Eye (tissue), 1 donor: Measurements from ENCODE around the gene TMEM213.
A peak's percentile ranks its signal among the peaks of the same experiment; 100 is the strongest.

Experiments used
- DNase-seq: peaks from one replicate; pipeline ENCODE4 v3.0.0-alpha.2; 2015

The TMEM213 gene

DNA sequence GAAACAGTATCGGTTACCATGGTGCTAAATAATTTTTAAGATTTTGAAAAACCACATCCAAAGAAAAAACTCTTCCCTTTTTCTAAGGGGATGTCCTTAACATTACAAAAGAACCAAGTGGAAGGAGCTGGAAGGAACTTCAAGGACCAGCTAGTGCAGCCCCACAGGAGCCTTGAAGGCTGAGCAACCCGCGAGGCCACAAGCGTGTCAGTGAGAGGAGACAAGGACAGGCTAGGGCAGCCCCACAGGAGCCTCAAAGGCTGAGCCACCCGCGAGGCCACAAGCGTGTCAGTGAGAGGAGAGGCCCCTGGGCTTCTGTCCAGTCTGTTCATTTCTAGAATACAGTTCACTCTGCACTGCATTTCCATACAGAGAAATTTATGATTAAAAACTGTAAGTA, 80.3 kb downstream of the TMEM213 start:
- no peak for DNase-seq

DNA sequence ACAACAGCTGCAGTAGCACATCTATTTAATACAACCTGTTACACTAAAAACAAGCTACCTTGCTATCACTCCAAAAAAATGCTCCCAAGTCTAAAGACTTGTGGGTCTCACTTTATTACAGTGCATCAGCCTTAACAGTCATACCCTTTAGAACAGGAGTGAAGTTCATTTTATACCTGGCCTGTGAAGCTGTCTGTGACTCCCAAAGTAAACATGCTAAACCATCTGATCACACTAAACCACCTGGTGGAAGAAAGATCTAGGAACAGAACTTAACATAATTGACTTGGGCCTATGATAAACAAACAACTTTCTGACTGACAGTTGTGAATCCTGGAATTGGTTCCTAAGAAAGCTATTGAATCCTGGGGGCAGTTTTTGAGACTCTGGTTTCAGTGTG, 81.1 kb downstream of the TMEM213 start:
- no peak for DNase-seq

DNA sequence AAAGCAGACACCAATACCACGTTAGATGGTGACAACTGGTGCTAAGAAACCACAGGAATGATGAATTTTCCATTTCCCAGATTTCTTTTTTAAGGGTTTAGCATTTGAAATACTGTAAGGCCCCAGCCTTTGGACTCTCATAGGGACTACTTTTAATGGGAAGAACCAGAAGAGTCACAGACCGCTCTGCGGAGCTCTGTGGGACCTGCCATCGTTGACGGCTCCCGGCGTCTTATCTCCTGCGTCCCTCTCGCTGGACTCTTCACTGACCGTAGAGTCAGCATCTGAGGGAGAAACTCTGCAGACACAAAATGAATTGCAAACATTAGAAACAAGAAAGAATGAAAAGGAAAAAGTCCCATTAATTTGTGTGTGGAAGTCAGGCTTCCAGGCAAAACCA, 81.6 kb downstream of the TMEM213 start:
- DNase-seq: no peak

DNA sequence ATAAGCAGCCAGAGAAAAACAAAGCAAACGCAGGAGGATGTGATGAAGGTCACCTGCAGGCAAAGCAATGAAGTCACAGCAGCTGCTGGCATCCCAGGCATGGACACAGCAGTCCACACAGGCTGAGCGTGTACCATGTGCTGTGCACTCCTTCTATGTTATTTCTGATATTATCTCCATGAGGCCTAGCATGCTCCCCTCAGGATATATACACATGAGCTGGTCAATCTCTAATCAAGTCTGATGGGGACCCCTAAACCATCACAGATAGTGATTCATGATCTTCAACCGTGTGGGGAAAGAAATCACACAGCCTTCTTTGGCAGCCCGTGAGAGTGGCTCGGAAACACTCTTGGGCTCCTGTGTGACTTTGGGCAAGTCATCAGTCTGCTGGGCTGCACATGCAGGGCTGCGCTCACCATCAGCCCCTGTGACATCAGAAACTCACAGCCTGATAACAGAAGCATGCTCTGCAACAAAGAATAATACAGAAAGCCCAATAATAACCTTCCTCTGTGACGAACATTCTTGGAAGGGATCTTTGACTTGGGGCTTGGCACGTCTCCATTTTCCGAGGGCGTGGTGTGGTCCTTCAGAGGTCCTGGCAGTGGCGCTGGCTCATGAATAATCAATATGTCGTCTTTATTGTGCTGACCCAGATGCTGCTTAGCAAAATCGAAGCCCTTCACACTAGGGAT, 83.2 kb downstream of the TMEM213 start:
- DNase-seq: no peak

DNA sequence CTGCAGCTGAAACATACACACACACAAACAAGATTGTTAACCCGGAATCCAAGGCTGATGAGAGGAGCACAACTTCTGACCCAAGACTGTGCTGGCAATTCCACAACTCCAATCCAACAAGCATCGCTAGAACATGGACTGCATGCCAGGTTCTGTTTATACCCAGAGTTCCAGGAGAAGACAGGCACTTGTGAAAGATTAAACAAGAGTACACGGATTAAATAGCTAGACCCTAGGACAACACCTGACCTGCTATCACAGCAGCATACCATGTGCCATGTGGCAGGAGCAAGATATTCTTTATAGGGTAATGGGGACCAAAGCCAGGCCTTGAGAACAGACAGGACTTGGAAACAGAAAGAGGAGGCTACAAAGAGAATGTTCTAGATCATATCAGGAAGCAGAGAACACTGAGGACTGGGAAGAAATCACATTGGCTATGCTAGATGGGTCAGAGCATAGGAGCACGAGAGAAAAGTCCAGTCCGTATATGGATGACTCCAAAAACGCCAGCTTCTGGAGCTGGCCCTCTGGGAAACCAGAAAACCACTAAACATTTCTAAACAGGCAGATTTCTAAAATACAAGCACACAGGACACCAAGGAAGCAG, 83.9 kb downstream of the TMEM213 start:
- DNase-seq: no peak

DNA sequence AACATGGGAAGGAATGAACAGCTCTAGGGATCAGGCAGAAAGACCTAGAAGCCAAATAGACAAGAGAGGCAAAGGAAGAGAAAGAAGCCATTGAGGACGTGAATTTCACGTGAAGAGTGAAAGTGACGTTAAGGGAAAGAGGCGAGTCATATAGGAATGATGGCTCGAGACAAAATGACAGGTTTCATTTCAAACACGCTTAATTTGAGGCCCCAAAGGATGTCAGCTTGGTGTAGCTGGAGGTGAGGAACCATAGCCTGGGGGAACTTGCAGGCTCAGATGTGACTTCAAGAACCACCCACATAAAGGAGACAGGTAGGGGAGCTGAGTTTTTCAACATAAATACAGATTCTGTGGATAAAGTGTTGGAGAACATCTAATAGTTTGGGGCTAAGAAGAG, 84.5 kb downstream of the TMEM213 start:
- no peak for DNase-seq

DNA sequence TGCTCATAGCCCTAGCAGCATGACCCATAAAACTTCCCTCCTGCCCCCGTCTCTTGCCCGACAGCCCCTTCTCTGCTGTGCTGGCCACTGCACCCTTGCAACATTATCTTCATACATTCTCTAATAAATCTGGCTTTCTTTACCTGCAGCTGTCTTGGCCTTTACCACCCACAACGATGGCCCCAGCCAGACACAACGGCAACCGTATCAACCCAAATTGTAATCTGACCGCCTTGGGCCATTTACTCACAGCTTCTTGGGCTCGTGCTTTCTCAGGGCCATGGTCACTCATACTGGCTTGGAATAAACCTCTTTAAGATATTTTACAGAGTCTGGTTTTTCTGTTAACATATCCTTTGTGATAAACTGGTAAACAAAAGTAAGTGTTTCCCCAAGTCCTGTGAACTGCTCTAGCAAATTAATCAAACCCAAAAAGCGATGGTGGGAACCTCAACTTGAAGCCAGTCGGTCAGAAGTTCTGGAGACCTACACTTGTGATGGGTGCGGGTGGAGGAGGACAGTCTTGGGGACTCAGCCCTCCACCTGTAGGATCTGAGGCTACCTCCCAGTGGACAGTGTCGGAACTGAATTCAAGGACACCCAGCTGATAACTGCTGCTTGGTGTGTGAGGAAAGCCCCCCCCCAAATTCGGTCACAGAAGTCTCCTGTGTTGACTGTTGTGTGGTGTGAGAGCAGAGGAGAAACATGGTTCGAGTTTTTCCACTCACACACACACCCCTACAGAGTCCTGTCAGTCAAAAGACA, 87.8 kb downstream of the TMEM213 start:
- DNase-seq: no peak

DNA sequence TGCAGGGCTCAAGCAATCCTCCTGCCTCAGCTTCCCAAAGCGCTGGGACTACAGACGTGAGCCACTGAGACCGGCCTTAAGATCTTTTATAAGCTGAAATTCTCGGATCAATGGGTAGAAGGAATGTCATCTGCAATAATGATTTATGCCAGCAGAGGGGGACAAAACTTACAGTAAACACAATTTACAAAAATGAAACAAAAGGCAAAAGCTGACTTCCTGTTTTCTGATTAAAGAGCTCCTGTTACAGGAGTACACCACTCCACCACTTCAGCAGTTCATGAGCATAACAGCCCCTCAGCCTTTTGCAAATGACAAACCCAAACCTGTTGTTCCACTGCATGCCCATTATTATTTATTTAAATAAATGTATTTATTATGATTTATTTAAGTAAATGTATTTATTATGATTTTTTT, 88.7 kb downstream of the TMEM213 start:
- peak; percentile 92 for DNase-seq

DNA sequence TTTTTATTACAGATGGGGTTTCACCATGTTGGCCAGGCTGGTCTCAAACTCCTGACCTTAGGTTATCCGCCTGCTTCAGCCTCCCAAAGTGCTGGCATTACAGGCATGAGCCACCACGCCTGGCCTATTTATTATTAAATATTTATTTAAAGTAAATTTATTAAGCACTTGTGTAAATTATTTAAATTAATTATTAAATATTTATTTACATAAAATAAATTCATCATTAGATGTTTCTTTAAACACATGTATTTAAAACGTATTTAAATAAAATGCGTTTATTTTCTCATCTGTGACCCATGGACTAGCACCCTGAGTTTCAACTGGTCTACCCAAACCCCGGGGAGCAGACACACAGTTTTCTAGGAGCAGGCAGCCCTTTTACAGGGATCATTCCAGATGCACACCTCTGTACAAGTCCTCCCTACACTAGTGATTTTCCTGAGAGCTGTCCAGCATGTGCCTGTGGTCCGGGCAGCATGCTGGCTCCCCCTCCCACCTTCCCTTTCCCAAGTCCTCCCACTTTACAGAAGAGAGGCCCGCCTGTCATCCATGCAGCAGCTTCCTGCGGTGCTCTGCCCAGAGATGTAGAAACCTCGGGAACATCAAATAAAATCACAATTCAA, 89.4 kb downstream of the TMEM213 start:
- no peak for DNase-seq
